ENCODE results near the gene PCDHGA7. TPM values are rescaled to one million over a fixed set of nuclear protein-coding genes. Genes with fewer than 3 reads are reported as not detected.
A peak's percentile ranks its signal among the peaks of the same experiment; 100 is the strongest.
"Not testable (repeated sequence)": the region's sequence is repeated elsewhere in the genome, so short reads cannot be mapped to it uniquely, and the experiment has no call there.

PCDHGA7 gene
- under 1 TPM in 2 of 3 donors, not detected in 1; 0.08 to 0.11 TPM for total RNA-seq

GRCh38 chr5:141382469-141383294, at the start of gene PCDHGA7:
Gene PCDHGA7, plus strand, starts transcription at chr5:141382742. Its CDS starts 158 bp downstream, at chr5:141382900.
- Mint-ChIP-seq H3K36me3 (ENCODE audit: insufficient read depth) (peaks cover 2% of the 10 kb centered on the region), H3K4me1 (ENCODE audit: low read depth) (peaks cover 2% of the 10 kb centered on the region), H3K4me3 (peak within 1 kb of the TSS; percentile 74), H3K27me3 (ENCODE audit: low read depth) (peaks cover 75% of the 10 kb centered on the region), H3K9me3 (peaks cover 29% of the 10 kb centered on the region)
- ATAC-seq (no peak), DNase-seq (no peak)

- H3K4me1 Mint-ChIP-seq (ENCODE audit: low read depth), result no peaks in the 10 kb centered on the region
- no peak within 1 kb of the TSS for H3K4me3 Mint-ChIP-seq
- DNase-seq (no peak), ATAC-seq (no peak)
- peaks cover 2% of the 10 kb centered on the region for H3K36me3 Mint-ChIP-seq (ENCODE audit: insufficient read depth)
- H3K27me3 Mint-ChIP-seq (ENCODE audit: low read depth), result peaks cover 85% of the 10 kb centered on the region
- peaks cover 54% of the 10 kb centered on the region for H3K9me3 Mint-ChIP-seq
These were observed 43.8 kb upstream of the PCDHGA7 start, which contains the start of gene PCDHGA2 for GRCh38 chr5:141338538-141339306. Gene PCDHGA2, plus strand, starts transcription at chr5:141338760.

DNA sequence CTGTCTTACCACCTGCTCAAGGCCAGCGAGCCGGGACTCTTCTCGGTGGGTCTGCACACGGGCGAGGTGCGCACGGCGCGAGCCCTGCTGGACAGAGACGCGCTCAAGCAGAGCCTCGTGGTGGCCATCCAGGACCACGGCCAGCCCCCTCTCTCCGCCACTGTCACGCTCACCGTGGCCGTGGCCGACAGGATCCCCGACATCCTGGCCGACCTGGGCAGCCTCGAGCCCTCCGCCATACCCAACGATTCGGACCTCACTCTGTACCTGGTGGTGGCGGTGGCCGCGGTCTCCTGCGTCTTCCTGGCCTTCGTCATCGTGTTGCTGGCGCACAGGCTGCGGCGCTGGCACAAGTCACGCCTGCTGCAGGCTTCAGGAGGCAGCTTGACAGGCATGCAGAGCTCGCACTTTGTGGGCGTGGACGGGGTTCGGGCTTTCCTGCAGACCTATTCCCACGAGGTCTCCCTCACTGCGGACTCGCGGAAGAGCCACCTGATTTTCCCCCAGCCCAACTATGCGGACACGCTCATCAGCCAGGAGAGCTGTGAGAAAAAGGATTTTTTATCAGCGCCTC, 41.7 kb upstream of the PCDHGA7 start:
- ATAC-seq; DNase-seq; H3K36me3 Mint-ChIP-seq (ENCODE audit: insufficient read depth); H3K4me3 Mint-ChIP-seq; H3K4me1 Mint-ChIP-seq (ENCODE audit: low read depth): not testable (repeated sequence)
- Mint-ChIP-seq H3K9me3 (peaks cover 50% of the 10 kb centered on the region), H3K27me3 (ENCODE audit: low read depth) (peaks cover 87% of the 10 kb centered on the region)

DNA sequence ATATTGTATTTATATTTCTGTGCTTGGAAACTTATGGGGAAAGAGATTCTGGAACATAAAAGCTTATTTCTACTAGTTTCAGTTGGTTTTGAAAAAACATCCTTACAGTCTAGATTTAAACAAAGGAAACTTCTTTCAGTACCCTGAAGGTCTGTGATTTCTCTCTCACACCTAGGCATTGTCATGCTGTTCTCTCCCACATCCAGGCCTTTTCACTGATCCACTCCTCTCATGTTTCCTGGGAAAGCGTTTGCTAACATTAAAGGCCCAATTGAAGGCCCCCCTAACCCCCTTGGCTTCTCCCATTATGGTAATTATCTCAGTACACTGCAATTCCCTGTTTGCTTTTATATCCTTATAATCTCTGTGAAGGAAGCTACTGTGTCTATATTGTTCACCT, 39.8 kb upstream of the PCDHGA7 start:
- ATAC-seq (no peak), DNase-seq (no peak)
- H3K4me3 Mint-ChIP-seq, result no peak overlapping the region
- no peaks in the 10 kb centered on the region for H3K4me1 Mint-ChIP-seq (ENCODE audit: low read depth)
- peaks cover 44% of the 10 kb centered on the region for H3K9me3 Mint-ChIP-seq
- H3K27me3 Mint-ChIP-seq (ENCODE audit: low read depth), result peaks cover 88% of the 10 kb centered on the region
- H3K36me3 Mint-ChIP-seq (ENCODE audit: insufficient read depth), result peaks cover 3% of the 10 kb centered on the region

GRCh38 chr5:141343242-141343952, 39.1 kb upstream of the PCDHGA7 start, which contains the start of gene PCDHGA3:
Gene PCDHGA3, plus strand, starts transcription at chr5:141343829. Its CDS starts 205 bp downstream, at chr5:141344034.
- Mint-ChIP-seq H3K27me3 (ENCODE audit: low read depth) (peaks cover 85% of the 10 kb centered on the region), H3K4me3 (no peak within 1 kb of the TSS), H3K36me3 (ENCODE audit: insufficient read depth) (peaks cover 3% of the 10 kb centered on the region), H3K4me1 (ENCODE audit: low read depth) (no peaks in the 10 kb centered on the region), H3K9me3 (peaks cover 39% of the 10 kb centered on the region)
- DNase-seq (no peak), ATAC-seq (no peak)

GRCh38 chr5:141343953-141344463, 38.5 kb upstream of the PCDHGA7 start:
- ATAC-seq (no peak), DNase-seq (no peak)
- H3K36me3 Mint-ChIP-seq (ENCODE audit: insufficient read depth), result peaks cover 3% of the 10 kb centered on the region
- H3K9me3 Mint-ChIP-seq, result peaks cover 39% of the 10 kb centered on the region
- no peak overlapping the region for H3K4me3 Mint-ChIP-seq
- peaks cover 85% of the 10 kb centered on the region for H3K27me3 Mint-ChIP-seq (ENCODE audit: low read depth)
- H3K4me1 Mint-ChIP-seq (ENCODE audit: low read depth), result no peaks in the 10 kb centered on the region

DNA sequence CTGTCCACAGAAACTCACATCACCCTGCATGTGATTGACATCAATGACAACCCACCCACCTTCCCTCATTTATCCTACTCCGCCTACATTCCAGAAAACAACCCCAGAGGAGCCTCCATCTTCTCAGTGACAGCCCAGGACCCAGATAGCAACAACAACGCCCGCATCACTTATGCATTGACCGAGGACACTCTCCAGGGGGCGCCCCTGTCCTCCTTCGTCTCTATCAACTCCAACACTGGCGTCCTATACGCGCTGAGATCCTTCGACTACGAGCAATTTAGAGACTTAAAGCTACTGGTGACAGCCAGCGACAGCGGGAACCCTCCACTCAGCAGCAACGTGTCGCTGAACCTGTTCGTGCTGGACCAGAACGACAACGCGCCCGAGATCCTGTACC, 37.2 kb upstream of the PCDHGA7 start:
- Mint-ChIP-seq H3K4me3 (no peak overlapping the region), H3K4me1 (ENCODE audit: low read depth) (no peaks in the 10 kb centered on the region), H3K27me3 (ENCODE audit: low read depth) (peaks cover 81% of the 10 kb centered on the region), H3K9me3 (peaks cover 38% of the 10 kb centered on the region), H3K36me3 (ENCODE audit: insufficient read depth) (peaks cover 4% of the 10 kb centered on the region)
- ATAC-seq (no peak), DNase-seq (no peak)

GRCh38 chr5:141346017-141346416, 36.5 kb upstream of the PCDHGA7 start:
- H3K9me3 Mint-ChIP-seq, result peaks cover 35% of the 10 kb centered on the region
- H3K4me3 Mint-ChIP-seq; DNase-seq; ATAC-seq; H3K4me1 Mint-ChIP-seq (ENCODE audit: low read depth); H3K36me3 Mint-ChIP-seq (ENCODE audit: insufficient read depth): not testable (repeated sequence)
- peaks cover 84% of the 10 kb centered on the region for H3K27me3 Mint-ChIP-seq (ENCODE audit: low read depth)

DNA sequence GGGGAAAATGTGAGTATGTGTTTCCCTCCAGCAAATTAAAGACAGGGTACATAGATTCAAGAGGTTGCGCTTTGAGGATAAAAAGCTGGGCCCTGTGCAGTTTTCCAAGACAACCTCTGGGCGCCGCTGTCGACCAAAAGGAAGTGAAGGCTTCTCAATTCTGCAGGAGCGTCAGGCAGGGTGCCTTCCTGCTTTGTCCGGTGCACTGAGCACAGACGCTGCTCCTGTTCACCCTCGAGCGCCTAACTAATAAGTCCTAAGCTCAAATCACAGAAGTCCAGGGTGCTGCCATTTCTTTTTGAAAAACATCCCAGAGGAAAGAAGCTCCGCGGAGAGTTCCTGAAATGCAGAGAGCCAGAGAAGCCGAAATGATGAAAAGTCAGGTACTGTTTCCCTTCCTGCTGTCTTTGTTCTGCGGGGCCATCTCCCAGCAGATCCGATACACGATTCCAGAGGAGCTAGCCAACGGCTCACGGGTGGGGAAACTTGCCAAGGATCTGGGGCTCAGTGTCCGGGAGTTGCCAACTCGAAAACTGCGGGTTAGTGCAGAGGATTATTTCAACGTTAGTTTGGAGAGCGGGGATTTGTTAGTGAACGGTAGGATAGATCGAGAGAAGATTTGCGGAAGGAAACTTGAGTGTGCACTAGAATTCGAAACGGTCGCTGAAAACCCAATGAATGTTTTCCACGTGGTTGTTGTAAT, 32.5 kb upstream of the PCDHGA7 start, which contains the start of gene PCDHGB1:
Gene PCDHGB1 (plus strand): TSS at position 183 of the 703 bp plus-strand sequence. CDS start 162 bp downstream, at position 345.
- Mint-ChIP-seq H3K4me1 (ENCODE audit: low read depth) (no peaks in the 10 kb centered on the region), H3K27me3 (ENCODE audit: low read depth) (peaks cover 71% of the 10 kb centered on the region), H3K4me3 (peak within 1 kb of the TSS; percentile 64), H3K9me3 (peaks cover 27% of the 10 kb centered on the region), H3K36me3 (ENCODE audit: insufficient read depth) (peaks cover 4% of the 10 kb centered on the region)
- no peak for DNase-seq
- no peak for ATAC-seq

DNA sequence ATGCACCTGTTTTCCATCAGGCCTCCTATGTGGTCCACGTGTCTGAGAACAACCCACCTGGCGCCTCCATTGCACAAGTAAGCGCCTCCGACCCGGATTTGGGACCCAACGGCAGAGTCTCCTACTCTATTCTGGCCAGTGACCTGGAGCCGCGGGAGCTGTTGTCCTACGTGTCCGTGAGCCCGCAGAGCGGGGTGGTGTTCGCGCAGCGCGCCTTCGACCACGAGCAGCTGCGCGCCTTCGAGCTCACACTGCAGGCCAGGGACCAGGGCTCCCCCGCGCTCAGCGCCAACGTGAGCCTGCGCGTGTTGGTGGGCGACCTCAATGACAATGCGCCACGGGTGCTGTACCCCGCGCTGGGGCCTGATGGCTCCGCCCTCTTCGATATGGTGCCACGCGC, 31.0 kb upstream of the PCDHGA7 start:
- no peak for DNase-seq
- Mint-ChIP-seq H3K4me1 (ENCODE audit: low read depth) (no peaks in the 10 kb centered on the region), H3K36me3 (ENCODE audit: insufficient read depth) (peaks cover 2% of the 10 kb centered on the region), H3K4me3 (no peak overlapping the region), H3K27me3 (ENCODE audit: low read depth) (peaks cover 75% of the 10 kb centered on the region), H3K9me3 (peaks cover 16% of the 10 kb centered on the region)
- no peak for ATAC-seq

DNA sequence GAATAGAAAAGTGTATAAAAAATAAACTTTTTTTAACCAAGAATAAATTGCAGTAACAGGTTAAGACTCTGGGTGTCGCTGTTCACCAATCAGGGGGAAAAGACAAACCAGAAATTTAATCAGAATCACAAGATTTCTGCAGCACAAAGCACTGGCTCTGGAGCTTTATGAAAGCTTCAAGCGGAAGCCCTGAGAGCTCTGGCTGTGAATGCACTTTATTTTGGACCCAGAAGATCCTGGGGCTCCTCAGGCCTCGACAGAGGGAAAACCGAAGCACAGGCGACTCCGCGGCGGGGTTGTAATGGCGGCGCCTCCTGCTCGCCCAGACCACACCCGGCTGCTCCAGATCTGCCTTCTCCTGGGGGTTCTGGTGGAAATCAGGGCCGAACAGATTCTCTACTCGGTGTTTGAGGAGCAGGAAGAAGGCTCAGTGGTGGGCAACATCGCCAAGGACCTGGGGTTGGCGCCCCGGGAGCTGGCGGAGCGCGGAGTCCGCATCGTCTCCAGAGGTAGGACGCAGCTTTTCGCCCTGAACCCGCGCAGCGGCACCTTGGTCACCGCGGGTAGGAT, 27.6 kb upstream of the PCDHGA7 start, which contains the start of gene PCDHGA4:
Gene PCDHGA4 (plus strand): TSS at position 122 of the 570 bp plus-strand sequence. CDS start 87 bp downstream, at position 209.
- peak within 1 kb of the TSS; percentile 45 for H3K4me3 Mint-ChIP-seq
- H3K4me1 Mint-ChIP-seq (ENCODE audit: low read depth), result no peaks in the 10 kb centered on the region
- no peak for ATAC-seq
- no peak for DNase-seq
- H3K9me3 Mint-ChIP-seq, result peaks cover 24% of the 10 kb centered on the region
- H3K27me3 Mint-ChIP-seq (ENCODE audit: low read depth), result peaks cover 74% of the 10 kb centered on the region
- peaks cover 2% of the 10 kb centered on the region for H3K36me3 Mint-ChIP-seq (ENCODE audit: insufficient read depth)

DNA sequence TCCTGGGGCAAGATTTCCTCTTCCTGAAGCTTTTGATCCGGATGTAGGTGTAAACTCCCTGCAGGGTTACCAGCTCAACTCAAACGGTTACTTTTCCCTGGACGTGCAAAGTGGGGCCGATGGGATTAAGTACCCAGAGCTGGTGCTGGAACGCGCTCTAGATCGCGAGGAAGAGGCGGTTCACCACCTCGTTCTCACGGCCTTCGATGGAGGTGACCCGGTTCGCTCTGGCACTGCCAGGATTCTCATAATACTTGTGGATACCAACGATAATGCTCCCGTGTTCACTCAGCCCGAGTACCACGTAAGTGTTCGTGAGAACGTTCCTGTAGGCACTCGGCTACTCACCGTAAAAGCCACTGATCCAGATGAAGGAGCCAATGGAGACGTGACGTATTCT, 26.9 kb upstream of the PCDHGA7 start:
- peaks cover 73% of the 10 kb centered on the region for H3K27me3 Mint-ChIP-seq (ENCODE audit: low read depth)
- no peaks in the 10 kb centered on the region for H3K4me1 Mint-ChIP-seq (ENCODE audit: low read depth)
- no peak for DNase-seq
- H3K36me3 Mint-ChIP-seq (ENCODE audit: insufficient read depth), result peaks cover 3% of the 10 kb centered on the region
- ATAC-seq, result no peak
- no peak overlapping the region for H3K4me3 Mint-ChIP-seq
- H3K9me3 Mint-ChIP-seq, result peaks cover 25% of the 10 kb centered on the region

- no peak for DNase-seq
- Mint-ChIP-seq H3K4me1 (ENCODE audit: low read depth) (no peaks in the 10 kb centered on the region), H3K36me3 (ENCODE audit: insufficient read depth) (peaks cover 3% of the 10 kb centered on the region), H3K9me3 (peaks cover 30% of the 10 kb centered on the region), H3K4me3 (no peak overlapping the region), H3K27me3 (ENCODE audit: low read depth) (peaks cover 73% of the 10 kb centered on the region)
- no peak for ATAC-seq
These were observed 26.4 kb upstream of the PCDHGA7 start for GRCh38 chr5:141356133-141356532.

Measured in activated T-cell treated with anti-CD3 and anti-CD28 coated beads, Interleukin-2, amount 50 U/mL, for 4 hours (primary cell).